Mucosa of rectum (tissue), 2 donors: ENCODE measurements around the gene CENPS.

Experiments used
- H3K27ac ChIP-seq, 2 donors: one replicate each; pipeline ENCODE4 v1.7.0; 2013; ENCODE audit warnings: inconsistent platforms in 2 of 2, low read depth in 2 of 2, low read length in 2 of 2
- H3K27me3 ChIP-seq, 2 donors: one replicate each; pipeline ENCODE4 v1.7.0; 2013; ENCODE audit warnings: low read length in 2 of 2; ENCODE audit not compliant: control insufficient read depth in 2 of 2, insufficient read depth in 2 of 2
- H3K36me3 ChIP-seq, 2 donors: one replicate each; pipeline ENCODE4 v1.7.0; 2013; ENCODE audit warnings: low read length in 2 of 2; ENCODE audit not compliant: control insufficient read depth in 2 of 2, insufficient read depth in 2 of 2
- H3K4me1 ChIP-seq, 2 donors: one replicate each; pipeline ENCODE4 v1.7.0; 2013; ENCODE audit warnings: low read length in 2 of 2, mild to moderate bottlenecking in 1 of 2; ENCODE audit not compliant: control insufficient read depth in 2 of 2, insufficient read depth in 2 of 2
- H3K4me3 ChIP-seq, 2 donors: one replicate each; pipeline ENCODE4 v1.7.0; 2013; ENCODE audit warnings: low read length in 2 of 2
- H3K9ac ChIP-seq, 2 donors: one replicate each; pipeline ENCODE4 v1.7.0; 2013; ENCODE audit warnings: low read length in 2 of 2, low read depth in 1 of 2, mild to moderate bottlenecking in 1 of 2
- H3K9me3 ChIP-seq, 2 donors: one replicate each; pipeline ENCODE4 v1.7.0; 2013; ENCODE audit warnings: low read length in 2 of 2; ENCODE audit not compliant: control insufficient read depth in 2 of 2
- donor health status: healthy.
- donor health status: Normal muscosa, but diverticular disease.

CENPS gene

GRCh38 chr1:10489291-10490055 is 59.2 kb downstream of the CENPS start:
- peaks cover 0 to 3% of the 10 kb centered on the region in 2 donors for H3K36me3 ChIP-seq
- H3K27ac ChIP-seq, result no peak overlapping the region
- no peaks in the 10 kb centered on the region for H3K27me3 ChIP-seq
- H3K4me3 ChIP-seq, result no peak overlapping the region
- H3K9ac ChIP-seq, result no peak overlapping the region
- H3K4me1 ChIP-seq, result no peaks in the 10 kb centered on the region
- H3K9me3 ChIP-seq, result no peaks in the 10 kb centered on the region

- peaks cover 0 to 3% of the 10 kb centered on the region in 2 donors for H3K36me3 ChIP-seq
- no peak overlapping the region for H3K4me3 ChIP-seq
- H3K4me1 ChIP-seq, result peaks cover 5 to 8% of the 10 kb centered on the region in 2 donors
- H3K27ac ChIP-seq, result no peak overlapping the region
- no peaks in the 10 kb centered on the region for H3K9me3 ChIP-seq
- no peaks in the 10 kb centered on the region for H3K27me3 ChIP-seq
- H3K9ac ChIP-seq, result no peak overlapping the region
These were observed 60.2 kb downstream of the CENPS start for GRCh38 chr1:10490286-10490970.
